Right lobe of liver (tissue), 6 donors: ENCODE results near the gene MYO7B. TPM values are rescaled to one million over a fixed set of nuclear protein-coding genes. Genes with fewer than 3 reads are reported as not detected.

ENCODE experiments used
- ATAC-seq, 4 donors: fragments of 200-7000 bp; cut with Tn5 transposase; one replicate each; pipeline ENCODE4 v1.9.1; 2020; ENCODE audit warnings: mild to moderate bottlenecking in 4 of 4, moderate library complexity in 4 of 4
- DNase-seq, 3 donors: peaks; one replicate each; pipeline ENCODE4 v3.0.0-alpha.2; 2020
- H3K27ac ChIP-seq, 3 donors: fragments of 200-600 bp; one replicate each; pipeline ENCODE4 v1.8.0; 2022
- H3K27me3 ChIP-seq, 2 donors: fragments of 200-600 bp; one replicate each; pipeline ENCODE4 v1.8.0; 2022
- H3K36me3 ChIP-seq, 4 donors: fragments of 200-600 bp; sonication (generic) in 1 of 4; one replicate each; pipeline versions ENCODE4 v1.5.1 to v1.8.0; 2017 to 2022; ENCODE audit warnings: control low read depth in 1 of 4
- H3K4me1 ChIP-seq, 4 donors: fragments of 200-600 bp; sonication (generic) in 1 of 4; one replicate each; pipeline versions ENCODE4 v1.5.1 to v1.8.0; 2017 to 2022; ENCODE audit warnings: control low read depth in 1 of 4
- H3K4me3 ChIP-seq, 3 donors: fragments of 200-600 bp; one replicate each; pipeline ENCODE4 v1.8.0; 2022
- H3K9me3 ChIP-seq, 4 donors: fragments of 200-600 bp; sonication (generic) in 1 of 4; one replicate each; pipeline versions ENCODE4 v1.5.1 to v1.8.0; 2017 to 2022; ENCODE audit warnings: control low read depth in 1 of 4
- POLR2A ChIP-seq: fragments of 450-650 bp; IDR thresholded peaks from one replicate; pipeline ENCODE4 v1.6.1; 2017; ENCODE audit warnings: antibody characterized with exemption, mild to moderate bottlenecking
- WGBS: methylation state at CpG from one replicate; pipeline ENCODE4 v1.1.6; 2018; ENCODE audit warnings: low coverage, low lambda C conversion rate; ENCODE audit not compliant: insufficient coverage; ENCODE audit errors: missing lambda C conversion rate; 5-methylcytosine and 5-hydroxymethylcytosine counted together
- intact Hi-C, 2 donors: fragments of 100-400 bp; cut with DNase I; formaldehyde crosslinking; loops; one replicate each; pipeline versions ENCODE4 v1.11.2 to v1.14.1; 2022
- total RNA-seq, 6 experiments: library from RNA; depleted of rRNA in 2 of 6; stranded (reverse); fragments of >200 nt in 2 of 6; fragmentation: NEBNext Ultra II Directional in 3 of 6; extraction: Animal tissue kit (Norgen Biotek cat#: 25700) in 3 of 6; gene quantifications; one replicate each; pipeline versions ENCODE4 v1.1.0 to v1.2.4, GENCODE V29; 2016 to 2023
- TF ChIP-seq, protein P1 (sequence below), 4 donors: fragments of 200-600 bp in 3 of 4; fragments of 450-650 bp in 1 of 4; IDR thresholded peaks; one replicate each; pipeline versions ENCODE4 v1.5.1 to v1.8.0; 2016 to 2022; ENCODE audit warnings: antibody characterized with exemption in 4 of 4, mild to moderate bottlenecking in 2 of 4
- donor health status: DM: no; HTN: yes; CAD: no.
- donor health status: DM: no; HTN: no; CAD: no.
- donor health status: DM: no; HTN: no; CAD: no.
- donor health status: DM: no; HTN: yes; CAD: no.
- donor health status: DM: no; HTN: yes; CAD: no.

MYO7B gene
- total RNA-seq, 6 experiments from 2014 or later, result 0.21 to 2.7 (median 0.37) TPM; not detected in 1

DNA sequence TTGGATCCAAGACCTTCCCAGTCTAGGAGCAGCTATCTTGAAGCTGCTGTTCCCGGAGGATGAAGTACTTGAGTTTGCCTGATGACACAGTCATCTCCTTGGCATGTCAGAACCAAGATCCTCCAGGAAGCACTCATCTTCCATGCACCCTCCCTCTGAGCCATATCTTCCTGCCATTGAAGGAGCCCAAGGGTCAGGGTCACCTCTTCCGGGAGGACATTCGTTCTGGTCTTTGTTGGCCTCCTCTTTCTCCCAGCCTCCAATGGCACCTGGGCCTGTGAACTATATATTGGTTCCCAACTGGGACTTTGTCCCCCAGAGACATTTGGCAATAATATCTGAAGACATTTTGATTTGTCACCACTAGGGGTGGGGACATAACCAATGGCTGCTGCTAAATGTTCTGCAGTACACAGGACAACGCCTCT is 4.2 kb upstream of the MYO7B start:
- no peak overlapping the region for H3K4me3 ChIP-seq
- WGBS, result 71% methylated on average over 4 of the region's 4 CpGs

DNA sequence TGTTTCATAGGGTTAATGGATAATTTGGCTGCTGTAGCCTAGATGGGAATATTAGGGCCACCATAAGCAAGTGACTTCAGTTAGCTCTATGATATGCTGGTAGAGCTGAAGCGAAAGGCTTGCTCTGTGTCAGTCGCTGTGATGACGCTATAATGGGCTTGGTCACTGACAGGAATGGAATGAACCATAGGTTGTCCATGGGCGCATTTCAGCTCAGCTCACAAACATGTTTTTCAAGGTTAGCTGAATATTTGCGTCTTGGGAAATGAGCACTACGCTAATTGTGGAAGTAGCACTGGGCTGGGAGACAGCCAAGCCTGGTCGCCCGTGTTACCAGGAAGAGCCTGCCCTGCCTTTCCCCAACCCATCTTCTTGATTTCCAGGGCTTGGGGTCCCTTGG is 3.2 kb upstream of the MYO7B start:
- H3K27me3 ChIP-seq, result no peaks in the 10 kb centered on the region
- no peak overlapping the region for H3K4me3 ChIP-seq
- no peak overlapping the region for H3K27ac ChIP-seq
- DNase-seq (no peak), ATAC-seq (no peak)
- no peaks in the 10 kb centered on the region for H3K36me3 ChIP-seq
- 95% methylated on average over 8 of the region's 8 CpGs for WGBS
- peaks cover 0 to 7% (median 1%) of the 10 kb centered on the region in 4 donors for H3K4me1 ChIP-seq
- intact Hi-C loops, result no loop called here
- no peak for TF ChIP-seq POLR2A
- TF ChIP-seq, protein P1, sequence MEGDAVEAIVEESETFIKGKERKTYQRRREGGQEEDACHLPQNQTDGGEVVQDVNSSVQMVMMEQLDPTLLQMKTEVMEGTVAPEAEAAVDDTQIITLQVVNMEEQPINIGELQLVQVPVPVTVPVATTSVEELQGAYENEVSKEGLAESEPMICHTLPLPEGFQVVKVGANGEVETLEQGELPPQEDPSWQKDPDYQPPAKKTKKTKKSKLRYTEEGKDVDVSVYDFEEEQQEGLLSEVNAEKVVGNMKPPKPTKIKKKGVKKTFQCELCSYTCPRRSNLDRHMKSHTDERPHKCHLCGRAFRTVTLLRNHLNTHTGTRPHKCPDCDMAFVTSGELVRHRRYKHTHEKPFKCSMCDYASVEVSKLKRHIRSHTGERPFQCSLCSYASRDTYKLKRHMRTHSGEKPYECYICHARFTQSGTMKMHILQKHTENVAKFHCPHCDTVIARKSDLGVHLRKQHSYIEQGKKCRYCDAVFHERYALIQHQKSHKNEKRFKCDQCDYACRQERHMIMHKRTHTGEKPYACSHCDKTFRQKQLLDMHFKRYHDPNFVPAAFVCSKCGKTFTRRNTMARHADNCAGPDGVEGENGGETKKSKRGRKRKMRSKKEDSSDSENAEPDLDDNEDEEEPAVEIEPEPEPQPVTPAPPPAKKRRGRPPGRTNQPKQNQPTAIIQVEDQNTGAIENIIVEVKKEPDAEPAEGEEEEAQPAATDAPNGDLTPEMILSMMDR (IDR thresholded peaks at IDR 0.05), result no peak
- no peaks in the 10 kb centered on the region for H3K9me3 ChIP-seq

More for the DNA sequence above, 4.2 kb upstream of the MYO7B start:
- Histone ChIP-seq H3K27me3 (no peaks in the 10 kb centered on the region), H3K36me3 (no peaks in the 10 kb centered on the region), H3K27ac (no peak overlapping the region), H3K4me1 (peaks cover 0 to 7% (median 1%) of the 10 kb centered on the region in 4 donors), H3K9me3 (no peaks in the 10 kb centered on the region)
- ATAC-seq (no peak), DNase-seq (no peak)
- TF ChIP-seq POLR2A, result no peak
- TF ChIP-seq, protein P1 (IDR thresholded peaks at IDR 0.05), result no peak
- intact Hi-C loops, result no loop called here

DNA sequence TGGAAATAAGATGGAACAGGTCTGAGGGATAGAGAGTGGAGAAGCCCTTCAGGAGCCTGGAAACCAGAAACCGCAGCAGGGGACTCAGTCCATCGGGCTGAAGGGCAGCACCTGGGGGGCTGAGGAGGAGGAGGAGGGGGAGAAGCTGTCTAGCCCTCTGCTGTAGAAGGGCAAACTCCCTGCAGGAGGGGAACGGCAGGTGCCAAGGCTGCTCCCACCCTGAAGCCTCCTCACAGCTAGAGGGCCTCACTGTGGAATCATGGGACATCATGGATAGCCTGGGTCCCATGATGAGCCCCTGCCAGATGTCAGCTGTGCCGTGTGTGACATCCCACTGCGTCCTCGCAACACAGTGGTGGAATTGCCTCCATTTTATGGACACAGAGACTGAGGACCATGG is 435 bp downstream of the MYO7B start:
- 80% methylated on average over 3 of the region's 6 CpGs for WGBS
- no peak for DNase-seq

DNA sequence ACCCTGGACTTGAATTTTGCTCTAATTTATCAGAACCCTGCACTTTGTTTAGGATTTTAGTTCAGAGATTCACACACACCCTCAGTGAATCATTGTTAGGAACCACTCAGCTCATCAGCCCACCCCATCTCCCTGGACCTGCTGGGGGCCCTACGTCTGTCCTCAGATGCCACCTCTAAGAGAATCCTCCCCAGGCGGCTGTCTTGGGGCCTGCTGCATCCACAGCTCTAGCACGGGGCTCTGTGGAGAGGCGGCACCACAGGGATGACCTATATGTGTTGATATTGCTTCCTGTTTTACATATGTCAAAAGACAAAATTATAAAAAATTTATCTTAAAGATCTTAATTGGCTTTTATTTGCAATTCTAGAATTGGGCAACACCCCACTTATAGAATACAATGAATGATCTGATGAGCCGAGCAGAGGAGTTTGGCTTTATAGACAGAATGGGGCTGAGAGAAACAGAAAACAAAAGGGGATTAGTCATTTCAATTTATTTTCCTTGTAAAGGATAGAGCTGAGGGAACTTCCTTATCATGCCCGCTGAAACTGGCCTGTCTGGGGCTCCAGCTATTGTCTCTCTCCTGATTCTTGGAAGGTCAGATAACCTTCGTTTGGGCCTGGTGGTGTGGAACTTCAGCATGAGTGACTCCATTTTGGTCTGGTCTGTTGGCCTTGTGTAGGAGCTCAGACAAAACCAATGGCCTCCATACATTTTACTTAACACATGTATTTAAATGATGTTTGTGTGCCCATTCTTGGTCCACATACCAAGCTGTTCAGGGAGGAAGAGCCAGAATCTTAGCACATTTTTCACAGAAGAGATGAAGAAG is 1.4 kb downstream of the MYO7B start:
- H3K4me3 ChIP-seq, result no peak overlapping the region

More for the DNA sequence above, 435 bp downstream of the MYO7B start:
- TF ChIP-seq, protein P1 (IDR thresholded peaks at IDR 0.05), result no peak
- no peak for TF ChIP-seq POLR2A
- Histone ChIP-seq H3K9me3 (no peaks in the 10 kb centered on the region), H3K4me1 (no peaks in the 10 kb centered on the region), H3K27me3 (no peaks in the 10 kb centered on the region), H3K4me3 (no peak overlapping the region), H3K27ac (no peak overlapping the region), H3K36me3 (no peaks in the 10 kb centered on the region)
- no peak for ATAC-seq
- intact Hi-C loops, result no loop called here

More for the DNA sequence above, 1.4 kb downstream of the MYO7B start:
- Histone ChIP-seq H3K9me3 (no peaks in the 10 kb centered on the region), H3K4me1 (no peaks in the 10 kb centered on the region), H3K27ac (no peak overlapping the region), H3K27me3 (no peaks in the 10 kb centered on the region), H3K36me3 (no peaks in the 10 kb centered on the region)
- ATAC-seq (no peak), DNase-seq (no peak)
- intact Hi-C loops, result no loop called here
- 79% methylated on average over 4 of the region's 7 CpGs for WGBS
- TF ChIP-seq, protein P1 (IDR thresholded peaks at IDR 0.05), result no peak
- TF ChIP-seq POLR2A, result no peak
